Mesenchymal stem cell (in vitro differentiated cells and primary cell): ENCODE results near the gene HEPHL1.

ENCODE experiments used
- DNase-seq: peaks from one replicate; pipeline ENCODE4 v3.0.0-alpha.2; 2013
- H2AFZ ChIP-seq: one replicate; pipeline ENCODE4 v1.6.1; 2013; ENCODE audit warnings: low read depth, mild to moderate bottlenecking, control low read depth, inconsistent platforms, low read length, moderate library complexity
- H2AK5ac ChIP-seq: 2 replicates; pipeline ENCODE4 v1.6.1; 2013; ENCODE audit warnings: low read length, moderate library complexity, mild to moderate bottlenecking, inconsistent platforms; ENCODE audit not compliant: severe bottlenecking
- H2BK120ac ChIP-seq: one replicate; pipeline ENCODE4 v1.6.1; 2013; ENCODE audit warnings: low read depth, mild to moderate bottlenecking, inconsistent platforms, low read length, moderate library complexity
- H2BK12ac ChIP-seq, 2 experiments: one replicate each; pipeline ENCODE4 v1.6.1; 2013; ENCODE audit warnings: inconsistent platforms in 2 of 2, low read length in 2 of 2, mild to moderate bottlenecking in 2 of 2, moderate library complexity in 2 of 2, control low read depth in 1 of 2
- H2BK15ac ChIP-seq: one replicate; pipeline ENCODE4 v1.6.1; 2013; ENCODE audit warnings: mild to moderate bottlenecking, low read depth, inconsistent platforms; ENCODE audit not compliant: poor library complexity, severe bottlenecking
- H2BK5ac ChIP-seq: 2 replicates; pipeline ENCODE4 v1.6.1; 2013; ENCODE audit warnings: low read depth, mild to moderate bottlenecking, low read length, control low read depth, inconsistent platforms; ENCODE audit not compliant: poor library complexity, severe bottlenecking
- H3K14ac ChIP-seq, 2 experiments: one replicate each; pipeline ENCODE4 v1.6.1; 2013; ENCODE audit warnings: inconsistent platforms in 2 of 2, low read length in 2 of 2, control low read depth in 1 of 2, mild to moderate bottlenecking in 1 of 2, moderate library complexity in 1 of 2
- H3K18ac ChIP-seq, 2 experiments: one replicate each; pipeline ENCODE4 v1.6.1; 2013; ENCODE audit warnings: inconsistent platforms in 2 of 2, low read length in 2 of 2, control low read depth in 1 of 2, low read depth in 1 of 2, mild to moderate bottlenecking in 1 of 2
- H3K23ac ChIP-seq, 2 experiments: one replicate each; pipeline ENCODE4 v1.6.1; 2013; ENCODE audit warnings: inconsistent platforms in 2 of 2, low read length in 2 of 2, mild to moderate bottlenecking in 2 of 2, moderate library complexity in 2 of 2, control low read depth in 1 of 2
- H3K27ac ChIP-seq: 2 replicates; pipeline ENCODE4 v1.5.1; 2013; ENCODE audit warnings: mild to moderate bottlenecking, moderate library complexity, low read length, control low read depth, inconsistent platforms; ENCODE audit not compliant: poor library complexity, severe bottlenecking
- H3K27me3 ChIP-seq, 2 experiments: 2 replicates each; pipeline versions ENCODE4 v1.6.1 to v1.7.0; 2013; ENCODE audit warnings: low read length in 2 of 2, mild to moderate bottlenecking in 2 of 2, moderate library complexity in 2 of 2, control low read depth in 1 of 2, inconsistent platforms in 1 of 2; ENCODE audit not compliant: control insufficient read depth in 1 of 2, insufficient read depth in 1 of 2
- H3K36me3 ChIP-seq, 2 experiments: 2 replicates each; pipeline versions ENCODE4 v1.6.1 to v1.7.0; 2013; ENCODE audit warnings: low read length in 2 of 2, control low read depth in 1 of 2, inconsistent platforms in 1 of 2, low read depth in 1 of 2, mild to moderate bottlenecking in 1 of 2; ENCODE audit not compliant: insufficient read depth in 2 of 2, control insufficient read depth in 1 of 2
- H3K4ac ChIP-seq, 2 experiments: one replicate each; pipeline ENCODE4 v1.6.1; 2013; ENCODE audit warnings: inconsistent platforms in 2 of 2, low read length in 2 of 2, mild to moderate bottlenecking in 2 of 2, moderate library complexity in 2 of 2, control low read depth in 1 of 2, low read depth in 1 of 2
- H3K4me1 ChIP-seq: 2 replicates; pipeline ENCODE4 v1.6.1; 2013; ENCODE audit warnings: low read depth, low read length, control low read depth; ENCODE audit not compliant: control insufficient read depth, insufficient read depth
- H3K4me2 ChIP-seq: 2 replicates; pipeline ENCODE4 v1.6.1; 2013; ENCODE audit warnings: low read length, mild to moderate bottlenecking, inconsistent platforms; ENCODE audit not compliant: poor library complexity, severe bottlenecking
- H3K4me3 ChIP-seq, 2 experiments: 2 replicates each; pipeline versions ENCODE4 v1.5.1 to v1.7.0; 2013; ENCODE audit warnings: low read length in 2 of 2, mild to moderate bottlenecking in 2 of 2, control low read depth in 1 of 2, low read depth in 1 of 2; ENCODE audit not compliant: insufficient read depth in 1 of 2
- H3K79me1 ChIP-seq: replicated peaks from 2 replicates; pipeline ENCODE4 v1.6.1; 2013; ENCODE audit warnings: mild to moderate bottlenecking, control low read depth, low read length, inconsistent platforms; ENCODE audit not compliant: poor library complexity, severe bottlenecking
- H3K9ac ChIP-seq: 2 replicates; pipeline ENCODE4 v1.7.0; 2013; ENCODE audit warnings: mild to moderate bottlenecking, low read length, moderate library complexity
- H3K9me3 ChIP-seq: 2 replicates; pipeline ENCODE4 v1.7.0; 2013; ENCODE audit warnings: mild to moderate bottlenecking, low read length; ENCODE audit not compliant: control insufficient read depth
- H4K8ac ChIP-seq: one replicate; pipeline ENCODE4 v1.6.1; 2013; ENCODE audit warnings: inconsistent platforms, mild to moderate bottlenecking, low read length, moderate library complexity
- H4K91ac ChIP-seq: one replicate; pipeline ENCODE4 v1.6.1; 2013; ENCODE audit warnings: mild to moderate bottlenecking, low read length, inconsistent platforms
- WGBS: methylation state at CpG from one replicate; pipeline ENCODE4 v1.1.7; 2013; ENCODE audit warnings: mixed read lengths; 5-methylcytosine and 5-hydroxymethylcytosine counted together

HEPHL1 gene

GRCh38 chr11:93986716-93987115, 34.4 kb upstream of the HEPHL1 start:
- Histone ChIP-seq H3K23ac (no peak overlapping the region), H3K9me3 (no peaks in the 10 kb centered on the region), H3K79me1 (no peaks in the 10 kb centered on the region), H2BK5ac (no peak overlapping the region), H3K36me3 (no peaks in the 10 kb centered on the region), H3K4me3 (peak overlapping the region in 1 of 2 experiments; percentile 6), H2BK15ac (no peak overlapping the region), H4K8ac (no peak overlapping the region), H3K4ac (no peak overlapping the region), H3K4me2 (no peak overlapping the region), H3K18ac (no peak overlapping the region), H3K9ac (no peak overlapping the region), H3K14ac (no peak overlapping the region), H2BK120ac (no peak overlapping the region), H3K27me3 (peaks cover 0 to 7% of the 10 kb centered on the region in 2 experiments), H2BK12ac (no peak overlapping the region), H3K27ac (no peak overlapping the region), H2AFZ (no peak overlapping the region), H2AK5ac (no peak overlapping the region), H3K4me1 (no peaks in the 10 kb centered on the region), H4K91ac (no peak overlapping the region)
- no peak for DNase-seq
- 60% methylated on average over 1 of the region's 3 CpGs for WGBS

GRCh38 chr11:93988455-93988854, 32.7 kb upstream of the HEPHL1 start:
- Histone ChIP-seq H3K4ac (no peak overlapping the region), H3K27ac (no peak overlapping the region), H3K4me3 (no peak overlapping the region), H3K4me1 (no peaks in the 10 kb centered on the region), H3K23ac (no peak overlapping the region), H3K27me3 (peaks cover 0 to 7% of the 10 kb centered on the region in 2 experiments), H3K79me1 (no peaks in the 10 kb centered on the region), H2BK12ac (no peak overlapping the region), H2AK5ac (no peak overlapping the region), H2BK120ac (no peak overlapping the region), H2BK15ac (no peak overlapping the region), H4K8ac (no peak overlapping the region), H2BK5ac (no peak overlapping the region), H3K4me2 (no peak overlapping the region), H3K9ac (no peak overlapping the region), H3K18ac (no peak overlapping the region), H2AFZ (no peak overlapping the region), H3K9me3 (peaks cover 4% of the 10 kb centered on the region), H4K91ac (no peak overlapping the region), H3K14ac (no peak overlapping the region), H3K36me3 (no peaks in the 10 kb centered on the region)
- DNase-seq = no peak
- WGBS = 55% methylated on average over 1 of the region's 1 CpG

GRCh38 chr11:93988912-93989311, 32.2 kb upstream of the HEPHL1 start:
- H3K79me1 ChIP-seq = no peaks in the 10 kb centered on the region
- 84% methylated on average over 3 of the region's 3 CpGs for WGBS

GRCh38 chr11:93993747-93994146, 27.4 kb upstream of the HEPHL1 start:
- Histone ChIP-seq H2AFZ (no peak overlapping the region), H2BK5ac (no peak overlapping the region), H3K36me3 (no peaks in the 10 kb centered on the region), H3K18ac (no peak overlapping the region), H3K4me1 (no peaks in the 10 kb centered on the region), H4K91ac (no peak overlapping the region), H3K4me2 (no peak overlapping the region), H2BK12ac (no peak overlapping the region), H3K27me3 (no peaks in the 10 kb centered on the region), H3K9me3 (peaks cover 23% of the 10 kb centered on the region), H2AK5ac (no peak overlapping the region), H3K79me1 (no peaks in the 10 kb centered on the region), H3K9ac (no peak overlapping the region), H3K4me3 (no peak overlapping the region), H3K27ac (no peak overlapping the region), H3K4ac (no peak overlapping the region), H2BK120ac (no peak overlapping the region), H3K23ac (no peak overlapping the region), H4K8ac (no peak overlapping the region), H2BK15ac (no peak overlapping the region), H3K14ac (no peak overlapping the region)
- WGBS = no CpG with 5 or more reads among the region's 1 CpG
- no peak for DNase-seq

More at GRCh38 chr11:93988912-93989311, 32.2 kb upstream of the HEPHL1 start:
- DNase-seq = no peak
- Histone ChIP-seq H2AFZ (no peak overlapping the region), H4K91ac (no peak overlapping the region), H3K4me3 (no peak overlapping the region), H3K9me3 (peaks cover 4% of the 10 kb centered on the region), H3K36me3 (no peaks in the 10 kb centered on the region), H2BK120ac (no peak overlapping the region), H3K4me1 (no peaks in the 10 kb centered on the region), H2AK5ac (no peak overlapping the region), H2BK12ac (no peak overlapping the region), H4K8ac (no peak overlapping the region), H3K9ac (no peak overlapping the region), H3K4me2 (no peak overlapping the region), H3K18ac (no peak overlapping the region), H3K27me3 (peaks cover 0 to 3% of the 10 kb centered on the region in 2 experiments), H3K4ac (no peak overlapping the region), H2BK5ac (no peak overlapping the region), H3K14ac (no peak overlapping the region), H3K27ac (no peak overlapping the region), H3K23ac (no peak overlapping the region), H2BK15ac (no peak overlapping the region)
